OCI-LY3 (cell line): ENCODE results near the gene TMOD2.

Source experiments
- H2AFZ ChIP-seq: fragments of 200-600, 300-600 bp; shearing (Covaris generic); 2 replicates; pipeline ENCODE4 v1.6.0; 2014; ENCODE audit warnings: antibody characterized with exemption, low read depth, low read length
- H3K27ac ChIP-seq: fragments of 200-600, 300-600 bp; sonication (generic); 2 replicates; pipeline ENCODE4 v1.5.1; 2014; ENCODE audit warnings: mild to moderate bottlenecking, low read length, moderate library complexity, mixed read lengths
- H3K27me3 ChIP-seq: fragments of 200-600, 300-600 bp; sonication (generic); 2 replicates; pipeline ENCODE4 v1.6.1; 2014; ENCODE audit warnings: low read depth, low read length, mixed read lengths
- H3K36me3 ChIP-seq: fragments of 200-600, 300-600 bp; sonication (generic); replicated peaks from 2 replicates; pipeline ENCODE3; 2014; ENCODE audit warnings: low read depth, low read length, mixed read lengths
- H3K4me1 ChIP-seq: fragments of 300-600, 200-600 bp; sonication (generic); 2 replicates; pipeline ENCODE4 v1.6.1; 2014; ENCODE audit warnings: low read length, mixed read lengths
- H3K4me2 ChIP-seq: fragments of 200-600, 300-600 bp; sonication (generic); 2 replicates; pipeline ENCODE4 v1.6.1; 2014; ENCODE audit warnings: low read length, mixed read lengths
- H3K4me3 ChIP-seq: fragments of 300-600, 200-600 bp; sonication (generic); 2 replicates; pipeline ENCODE4 v1.5.1; 2014; ENCODE audit warnings: antibody characterized with exemption, mild to moderate bottlenecking, low read length, moderate library complexity
- H3K79me2 ChIP-seq: fragments of 300-600, 200-600 bp; shearing (Covaris generic); 2 replicates; pipeline ENCODE4 v1.6.1; 2014; ENCODE audit warnings: mild to moderate bottlenecking, low read length, mixed read lengths
- H3K9ac ChIP-seq: fragments of 300-600, 200-600 bp; shearing (Covaris generic); 2 replicates; pipeline ENCODE4 v1.6.0; 2014; ENCODE audit warnings: mild to moderate bottlenecking, low read length, moderate library complexity
- H3K9me3 ChIP-seq: fragments of 200-600, 300-600 bp; shearing (Covaris generic); 2 replicates; pipeline ENCODE4 v1.6.1; 2014; ENCODE audit warnings: low read length, mixed read lengths; ENCODE audit not compliant: insufficient read depth
- H4K20me1 ChIP-seq: fragments of 200-600, 300-600 bp; sonication (generic); 2 replicates; pipeline ENCODE4 v1.6.1; 2016; ENCODE audit warnings: low read length, mixed read lengths; ENCODE audit not compliant: insufficient read depth
- EZH2phosphoT487 ChIP-seq: fragments of 200-600 bp; shearing (Covaris generic); IDR thresholded peaks from 2 replicates; pipeline ENCODE4 v1.6.1; 2018; ENCODE audit warnings: antibody characterized with exemption, mixed run types, low read depth
- TF ChIP-seq, protein P1 (sequence below): fragments of 200-600, 300-600 bp; sonication (generic); IDR thresholded peaks from 2 replicates; pipeline ENCODE4 v1.5.1; 2014; ENCODE audit warnings: antibody characterized with exemption, low read length, low read depth

Gene TMOD2

GRCh38 chr15:51830276-51830806 is 78.9 kb downstream of the TMOD2 start:
- Histone ChIP-seq H3K36me3 (no peaks in the 10 kb centered on the region), H3K9ac (peak overlapping the region; percentile 76), H3K4me1 (peaks cover 17% of the 10 kb centered on the region), H4K20me1 (peaks cover 32% of the 10 kb centered on the region), H2AFZ (peak overlapping the region; percentile 97), H3K27me3 (no peaks in the 10 kb centered on the region), H3K4me2 (peak overlapping the region; percentile 74), H3K79me2 (peaks cover 57% of the 10 kb centered on the region), H3K27ac (peak overlapping the region; percentile 51), H3K9me3 (no peaks in the 10 kb centered on the region), H3K4me3 (peak overlapping the region; percentile 80)
- TF ChIP-seq, protein P1, sequence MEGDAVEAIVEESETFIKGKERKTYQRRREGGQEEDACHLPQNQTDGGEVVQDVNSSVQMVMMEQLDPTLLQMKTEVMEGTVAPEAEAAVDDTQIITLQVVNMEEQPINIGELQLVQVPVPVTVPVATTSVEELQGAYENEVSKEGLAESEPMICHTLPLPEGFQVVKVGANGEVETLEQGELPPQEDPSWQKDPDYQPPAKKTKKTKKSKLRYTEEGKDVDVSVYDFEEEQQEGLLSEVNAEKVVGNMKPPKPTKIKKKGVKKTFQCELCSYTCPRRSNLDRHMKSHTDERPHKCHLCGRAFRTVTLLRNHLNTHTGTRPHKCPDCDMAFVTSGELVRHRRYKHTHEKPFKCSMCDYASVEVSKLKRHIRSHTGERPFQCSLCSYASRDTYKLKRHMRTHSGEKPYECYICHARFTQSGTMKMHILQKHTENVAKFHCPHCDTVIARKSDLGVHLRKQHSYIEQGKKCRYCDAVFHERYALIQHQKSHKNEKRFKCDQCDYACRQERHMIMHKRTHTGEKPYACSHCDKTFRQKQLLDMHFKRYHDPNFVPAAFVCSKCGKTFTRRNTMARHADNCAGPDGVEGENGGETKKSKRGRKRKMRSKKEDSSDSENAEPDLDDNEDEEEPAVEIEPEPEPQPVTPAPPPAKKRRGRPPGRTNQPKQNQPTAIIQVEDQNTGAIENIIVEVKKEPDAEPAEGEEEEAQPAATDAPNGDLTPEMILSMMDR: no peak
- TF ChIP-seq EZH2phosphoT487: no peak

- peaks cover 88% of the 10 kb centered on the region for H3K79me2 ChIP-seq
- H3K36me3 ChIP-seq: no peaks in the 10 kb centered on the region
- peaks cover 29% of the 10 kb centered on the region for H3K4me1 ChIP-seq
- H3K27me3 ChIP-seq: no peaks in the 10 kb centered on the region
- H2AFZ ChIP-seq: no peak overlapping the region
- H4K20me1 ChIP-seq: peaks cover 62% of the 10 kb centered on the region
- no peak overlapping the region for H3K27ac ChIP-seq
- no peaks in the 10 kb centered on the region for H3K9me3 ChIP-seq
- H3K4me2 ChIP-seq: no peak overlapping the region
- H3K9ac ChIP-seq: no peak overlapping the region
- TF ChIP-seq, protein P1: no peak
- TF ChIP-seq EZH2phosphoT487: no peak
- no peak overlapping the region for H3K4me3 ChIP-seq
These were observed 82.4 kb downstream of the TMOD2 start for GRCh38 chr15:51833772-51834171.

DNA sequence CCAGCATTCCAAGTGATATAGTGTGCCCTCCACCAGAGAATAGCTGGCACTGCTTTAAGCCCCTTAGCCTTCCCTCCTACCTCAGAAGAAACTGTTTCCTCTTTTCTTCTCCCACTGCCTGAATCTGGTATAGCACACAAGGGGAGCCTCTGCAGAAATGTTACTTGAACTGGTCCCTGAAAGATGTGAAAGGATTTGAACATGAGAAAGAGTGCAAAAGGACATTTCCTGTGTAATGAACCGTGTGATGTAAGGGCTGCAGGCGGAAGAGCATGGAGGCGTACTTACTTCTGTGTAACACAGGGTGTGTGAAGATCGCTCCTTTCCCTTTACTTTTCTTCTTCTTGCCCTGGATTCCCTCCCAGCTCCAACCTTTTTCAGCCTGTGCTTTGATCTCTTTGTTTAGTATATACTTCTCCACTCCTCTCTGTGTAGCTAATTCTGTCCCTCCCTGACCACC is 86.4 kb downstream of the TMOD2 start:
- peaks cover 29% of the 10 kb centered on the region for H3K4me1 ChIP-seq
- peak overlapping the region; percentile 13; the same call in 1 of the 2 replicates for H3K4me3 ChIP-seq
- TF ChIP-seq, protein P1: no peak
- TF ChIP-seq EZH2phosphoT487: no peak
- no peak overlapping the region for H3K27ac ChIP-seq
- H3K9ac ChIP-seq: no peak overlapping the region
- H3K9me3 ChIP-seq: no peaks in the 10 kb centered on the region
- peaks cover 93% of the 10 kb centered on the region for H3K79me2 ChIP-seq
- H3K36me3 ChIP-seq: no peaks in the 10 kb centered on the region
- peaks cover 79% of the 10 kb centered on the region for H4K20me1 ChIP-seq
- H2AFZ ChIP-seq: no peak overlapping the region
- peak overlapping the region; percentile 53 for H3K4me2 ChIP-seq
- H3K27me3 ChIP-seq: no peaks in the 10 kb centered on the region

GRCh38 chr15:51838270-51838669 is 86.9 kb downstream of the TMOD2 start:
- H3K9ac ChIP-seq: no peak overlapping the region
- peak overlapping the region; percentile 13; the same call in 1 of the 2 replicates for H3K4me3 ChIP-seq
- H3K27me3 ChIP-seq: no peaks in the 10 kb centered on the region
- no peaks in the 10 kb centered on the region for H3K9me3 ChIP-seq
- H3K79me2 ChIP-seq: peaks cover 93% of the 10 kb centered on the region
- peaks cover 33% of the 10 kb centered on the region for H3K4me1 ChIP-seq
- peaks cover 79% of the 10 kb centered on the region for H4K20me1 ChIP-seq
- H3K36me3 ChIP-seq: no peaks in the 10 kb centered on the region
- no peak overlapping the region for H3K27ac ChIP-seq
- no peak for TF ChIP-seq EZH2phosphoT487
- TF ChIP-seq, protein P1: no peak
- peak overlapping the region; percentile 53 for H3K4me2 ChIP-seq
- no peak overlapping the region for H2AFZ ChIP-seq
